Loucy (cell line): ENCODE data around the gene DLG1.

Experiments
- H2AFZ ChIP-seq: fragments of 200-600 bp; sonication (generic); 2 replicates; pipeline ENCODE4 v1.6.0; 2016; ENCODE audit warnings: antibody characterized with exemption, mild to moderate bottlenecking, low read length, moderate library complexity
- H3F3A ChIP-seq: fragments of 200-600 bp; 2 replicates; pipeline ENCODE4 v1.6.0; 2016; ENCODE audit warnings: antibody characterized with exemption, low read depth, mild to moderate bottlenecking
- H3K27me3 ChIP-seq: fragments of 200-600 bp; sonication (generic); 2 replicates; pipeline ENCODE4 v1.6.1; 2014; ENCODE audit warnings: low read length, mild to moderate bottlenecking; ENCODE audit not compliant: insufficient read depth, poor library complexity, severe bottlenecking
- H3K36me3 ChIP-seq: fragments of 200-600 bp; sonication (generic); 2 replicates; pipeline ENCODE4 v1.6.1; 2016; ENCODE audit warnings: low read length; ENCODE audit not compliant: insufficient read depth
- H3K4me1 ChIP-seq: fragments of 200-600 bp; sonication (generic); 2 replicates; pipeline ENCODE4 v1.5.1; 2014; ENCODE audit warnings: low read length, mild to moderate bottlenecking; ENCODE audit not compliant: insufficient read depth, poor library complexity, severe bottlenecking
- H3K4me2 ChIP-seq: fragments of 200-600 bp; sonication (generic); 2 replicates; pipeline ENCODE4 v1.6.0; 2014; ENCODE audit warnings: antibody characterized with exemption, low read length, low read depth, mild to moderate bottlenecking; ENCODE audit not compliant: poor library complexity, severe bottlenecking
- H3K4me3 ChIP-seq: fragments of 200-600 bp; sonication (generic); 2 replicates; pipeline ENCODE4 v1.5.1; 2014; ENCODE audit warnings: low read length, mild to moderate bottlenecking, mixed read lengths; ENCODE audit not compliant: poor library complexity, severe bottlenecking
- H3K79me2 ChIP-seq: fragments of 200-600 bp; sonication (generic); 2 replicates; pipeline ENCODE4 v1.6.1; 2014; ENCODE audit warnings: low read length; ENCODE audit not compliant: insufficient read depth
- H3K9ac ChIP-seq: fragments of 200-600 bp; sonication (generic); 2 replicates; pipeline ENCODE4 v1.6.0; 2014; ENCODE audit warnings: mild to moderate bottlenecking, low read depth, low read length, moderate library complexity; ENCODE audit not compliant: poor library complexity, severe bottlenecking
- H3K9me2 ChIP-seq: fragments of 200-600 bp; sonication (generic); replicated peaks from 2 replicates; pipeline ENCODE4 v1.6.1; 2016; ENCODE audit warnings: low read depth, low read length, mixed read lengths
- H3K9me3 ChIP-seq: fragments of 200-600 bp; sonication (generic); 2 replicates; pipeline ENCODE4 v1.6.1; 2014; ENCODE audit warnings: mild to moderate bottlenecking, antibody characterized with exemption, low read length, low read depth; ENCODE audit not compliant: insufficient read depth
- H4K20me1 ChIP-seq: fragments of 200-600 bp; sonication (generic); 2 replicates; pipeline ENCODE4 v1.6.0; 2014; ENCODE audit warnings: antibody characterized with exemption, low read length, mild to moderate bottlenecking; ENCODE audit not compliant: insufficient read depth, poor library complexity, severe bottlenecking
- CTCF ChIP-seq: fragments of 200-600 bp; sonication (generic); conservative IDR thresholded peaks from 2 replicates; pipeline ENCODE4 v1.5.1; 2014; ENCODE audit warnings: mild to moderate bottlenecking, antibody characterized with exemption, low read length
- EZH2phosphoT487 ChIP-seq: fragments of 200-600 bp; IDR thresholded peaks from 2 replicates; pipeline ENCODE4 v1.6.1; 2018; ENCODE audit warnings: antibody characterized with exemption, mild to moderate bottlenecking, moderate library complexity, borderline replicate concordance

DLG1 gene

GRCh38 chr3:197026481-197026866, 271.9 kb downstream of the DLG1 start:
- H3K79me2 ChIP-seq = no peaks in the 10 kb centered on the region
- no peaks in the 10 kb centered on the region for H3K9me2 ChIP-seq
- no peaks in the 10 kb centered on the region for H3K9me3 ChIP-seq
- no peak for TF ChIP-seq CTCF
- no peak for TF ChIP-seq EZH2phosphoT487
- H2AFZ ChIP-seq = no peak overlapping the region
- H3K27me3 ChIP-seq = no peaks in the 10 kb centered on the region
- H3K4me3 ChIP-seq = no peak overlapping the region
- H3K36me3 ChIP-seq = no peaks in the 10 kb centered on the region
- H3F3A ChIP-seq = no peaks in the 10 kb centered on the region
- no peaks in the 10 kb centered on the region for H4K20me1 ChIP-seq
- no peak overlapping the region for H3K4me2 ChIP-seq
- H3K4me1 ChIP-seq = peaks cover 24% of the 10 kb centered on the region
- H3K9ac ChIP-seq = no peak overlapping the region

- TF ChIP-seq CTCF (no peak), EZH2phosphoT487 (no peak)
- Histone ChIP-seq H3K4me3 (no peak overlapping the region), H3K79me2 (no peaks in the 10 kb centered on the region), H3K4me1 (peaks cover 24% of the 10 kb centered on the region), H3K4me2 (no peak overlapping the region), H4K20me1 (no peaks in the 10 kb centered on the region), H3K9ac (no peak overlapping the region), H3K9me2 (no peaks in the 10 kb centered on the region), H3K27me3 (no peaks in the 10 kb centered on the region), H3K36me3 (no peaks in the 10 kb centered on the region), H3K9me3 (no peaks in the 10 kb centered on the region), H3F3A (no peaks in the 10 kb centered on the region), H2AFZ (no peak overlapping the region)
Measured at GRCh38 chr3:197025736-197026480, 272.5 kb downstream of the DLG1 start.

GRCh38 chr3:197024881-197025735, 273.3 kb downstream of the DLG1 start:
- H3F3A ChIP-seq = no peaks in the 10 kb centered on the region
- no peaks in the 10 kb centered on the region for H3K27me3 ChIP-seq
- H2AFZ ChIP-seq = no peak overlapping the region
- H3K79me2 ChIP-seq = no peaks in the 10 kb centered on the region
- H4K20me1 ChIP-seq = no peaks in the 10 kb centered on the region
- H3K4me2 ChIP-seq = no peak overlapping the region
- H3K4me1 ChIP-seq = peaks cover 24% of the 10 kb centered on the region
- H3K9ac ChIP-seq = no peak overlapping the region
- no peak overlapping the region for H3K4me3 ChIP-seq
- H3K9me2 ChIP-seq = no peaks in the 10 kb centered on the region
- no peaks in the 10 kb centered on the region for H3K36me3 ChIP-seq
- no peak for TF ChIP-seq EZH2phosphoT487
- TF ChIP-seq CTCF = no peak
- H3K9me3 ChIP-seq = no peaks in the 10 kb centered on the region
